ENCODE measurements around the gene CMAS.
A peak's percentile ranks its signal among the peaks of the same experiment; 100 is the strongest.
"Not testable (repeated sequence)": the region's sequence is repeated elsewhere in the genome, so short reads cannot be mapped to it uniquely, and the experiment has no call there.

CMAS gene

DNA sequence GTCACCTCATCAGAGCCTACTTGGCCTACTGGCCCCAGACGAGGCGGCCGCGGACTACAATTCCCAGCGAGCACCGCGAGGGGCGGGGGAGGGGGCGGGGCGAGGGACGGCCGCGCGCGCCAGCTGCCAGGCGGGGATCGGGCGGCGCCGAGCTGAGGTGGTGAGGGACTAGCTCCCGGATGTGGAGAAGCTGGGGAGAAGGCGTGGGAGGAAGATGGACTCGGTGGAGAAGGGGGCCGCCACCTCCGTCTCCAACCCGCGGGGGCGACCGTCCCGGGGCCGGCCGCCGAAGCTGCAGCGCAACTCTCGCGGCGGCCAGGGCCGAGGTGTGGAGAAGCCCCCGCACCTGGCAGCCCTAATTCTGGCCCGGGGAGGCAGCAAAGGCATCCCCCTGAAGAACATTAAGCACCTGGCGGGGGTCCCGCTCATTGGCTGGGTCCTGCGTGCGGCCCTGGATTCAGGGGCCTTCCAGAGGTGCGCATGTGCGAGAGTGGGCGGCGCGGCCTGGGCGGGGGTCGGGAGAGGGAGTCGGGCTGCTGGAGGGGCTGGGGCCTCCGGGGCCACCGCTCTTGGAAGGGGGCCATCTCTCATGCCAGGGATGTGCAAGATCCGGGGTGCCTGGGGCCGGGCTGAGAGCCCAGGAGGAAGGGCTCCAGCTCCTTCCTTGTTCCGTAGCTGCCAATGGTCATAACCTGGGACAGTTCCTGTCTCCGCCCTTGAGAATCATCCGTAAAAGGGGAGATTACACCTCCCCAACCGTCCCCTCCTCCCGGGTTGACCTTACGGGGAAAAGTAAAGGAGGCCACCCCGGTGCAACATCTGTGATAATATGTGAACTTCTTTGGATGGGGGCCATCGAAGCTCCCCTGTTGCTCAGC lies at the start of gene CMAS:
Gene CMAS (plus strand): TSS at position 129 of the 878 bp plus-strand sequence. CDS start 86 bp downstream, at position 215.
- Histone ChIP-seq H3K4me1 (peaks cover 13% of the 10 kb centered on the region), H4K20me1 (peaks cover 28% of the 10 kb centered on the region; the same call in 1 of the 2 replicates), H3K9ac (peak within 1 kb of the TSS; percentile 92), H3K9me3 (no peaks in the 10 kb centered on the region), H3K27ac (peak within 1 kb of the TSS; percentile 93), H3K4me3 (peak within 1 kb of the TSS; percentile 99), H3K4me2 (peak within 1 kb of the TSS; percentile 85), H3K36me3 (peaks cover 21% of the 10 kb centered on the region), H3K27me3 (no peaks in the 10 kb centered on the region)
- no peak for TF ChIP-seq Cebpa-rat (IDR thresholded peaks at IDR 0.05)

DNA sequence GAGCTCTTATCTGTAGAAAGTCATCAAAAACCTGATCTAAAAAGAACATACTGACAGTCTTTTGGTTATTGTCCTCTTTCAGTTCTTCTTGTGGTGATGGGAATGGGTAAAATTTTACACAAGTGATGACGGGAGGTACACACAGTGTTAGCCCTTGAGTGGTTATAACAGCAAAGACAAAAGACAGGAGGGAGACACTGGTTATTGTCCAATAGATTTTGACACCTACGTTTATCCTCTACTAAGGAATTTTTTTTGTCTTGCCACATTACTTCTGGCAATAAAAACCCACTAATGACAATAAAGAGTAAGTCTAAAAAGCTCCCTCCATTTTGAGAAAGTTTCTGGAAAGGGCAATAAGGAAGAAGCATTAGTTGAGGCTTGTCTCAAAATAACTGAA lies 47.7 kb upstream of the CMAS start:
- H3K4me2 ChIP-seq: no peak overlapping the region
- H3K4me3 ChIP-seq: no peak overlapping the region
- no peaks in the 10 kb centered on the region for H3K36me3 ChIP-seq
- H3K27ac ChIP-seq: no peak overlapping the region
- no peaks in the 10 kb centered on the region for H3K27me3 ChIP-seq
- H3K9ac ChIP-seq: no peak overlapping the region
- no peaks in the 10 kb centered on the region for H3K4me1 ChIP-seq
- TF ChIP-seq Cebpa-rat (IDR thresholded peaks at IDR 0.05): no peak
- H3K9me3 ChIP-seq: no peaks in the 10 kb centered on the region
- H4K20me1 ChIP-seq: no peaks in the 10 kb centered on the region

DNA sequence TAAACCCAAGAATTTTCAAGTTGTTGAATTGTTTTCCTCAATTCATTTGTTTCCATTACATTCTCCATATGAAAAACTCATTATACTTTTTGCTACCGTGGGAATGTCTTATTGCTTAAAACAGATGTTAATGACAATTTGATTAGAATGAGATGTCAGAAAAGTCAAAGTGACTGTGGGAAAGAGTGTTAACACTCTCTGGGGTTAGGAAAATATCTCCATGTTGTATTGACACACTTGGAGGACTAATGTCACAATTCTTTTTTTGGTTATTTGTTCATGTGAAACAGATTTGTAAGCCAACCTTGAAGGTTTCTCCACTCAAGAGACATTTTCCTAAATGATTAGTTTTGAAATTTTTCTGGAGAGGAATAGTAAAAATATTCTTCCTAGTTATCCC lies 47.2 kb upstream of the CMAS start:
- no peaks in the 10 kb centered on the region for H3K9me3 ChIP-seq
- no peak overlapping the region for H3K4me3 ChIP-seq
- no peak for TF ChIP-seq Cebpa-rat (IDR thresholded peaks at IDR 0.05)
- H4K20me1 ChIP-seq: no peaks in the 10 kb centered on the region
- H3K4me1 ChIP-seq: no peaks in the 10 kb centered on the region
- no peak overlapping the region for H3K9ac ChIP-seq
- no peaks in the 10 kb centered on the region for H3K27me3 ChIP-seq
- no peak overlapping the region for H3K27ac ChIP-seq
- no peaks in the 10 kb centered on the region for H3K36me3 ChIP-seq
- H3K4me2 ChIP-seq: no peak overlapping the region

DNA sequence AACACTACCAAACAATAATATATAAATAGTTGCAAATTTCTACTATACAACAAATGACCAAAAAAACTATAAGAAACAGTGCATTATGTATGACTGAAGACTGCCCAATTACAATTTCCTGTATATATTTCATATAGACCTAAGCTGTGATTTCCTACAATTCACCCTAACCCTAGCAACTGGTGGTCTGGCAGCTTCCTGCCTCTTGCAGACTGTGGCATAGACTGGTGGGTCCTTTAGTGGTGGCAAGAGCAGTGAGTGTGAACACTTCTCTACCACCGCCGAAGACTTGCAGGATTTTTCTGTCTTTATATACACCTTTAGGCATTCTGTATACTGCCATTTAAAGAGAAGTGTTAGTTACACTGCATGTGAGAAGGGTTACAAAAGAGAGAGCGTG lies 43.6 kb upstream of the CMAS start:
- Histone ChIP-seq H3K36me3 (no peaks in the 10 kb centered on the region), H4K20me1 (no peaks in the 10 kb centered on the region), H3K4me2 (no peak overlapping the region), H3K4me3 (no peak overlapping the region), H3K27me3 (no peaks in the 10 kb centered on the region), H3K9ac (no peak overlapping the region), H3K9me3 (no peaks in the 10 kb centered on the region), H3K4me1 (no peaks in the 10 kb centered on the region), H3K27ac (no peak overlapping the region)
- TF ChIP-seq Cebpa-rat (IDR thresholded peaks at IDR 0.05): no peak

DNA sequence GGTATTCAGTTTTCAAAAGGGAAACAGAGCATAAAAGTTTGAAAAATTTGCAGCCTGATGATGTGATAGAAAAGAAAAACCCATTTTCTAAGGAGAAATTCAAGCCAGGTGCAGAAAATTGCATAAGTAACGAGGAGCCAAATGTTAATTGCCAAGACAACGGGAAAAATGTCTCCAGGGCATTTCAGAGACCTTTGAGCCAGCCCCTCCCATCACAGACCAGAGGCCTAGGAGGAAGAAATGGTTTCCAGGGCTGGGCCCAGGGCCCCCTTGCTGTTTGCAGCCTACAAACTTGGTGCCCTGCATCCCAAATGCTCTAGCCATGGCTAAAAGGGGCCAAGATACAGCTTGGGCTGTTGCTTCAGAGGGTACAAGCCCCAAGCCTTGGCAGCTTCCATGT lies 38.2 kb upstream of the CMAS start:
- H3K4me1 ChIP-seq, H3K27me3 ChIP-seq, H3K27ac ChIP-seq, H3K36me3 ChIP-seq, H4K20me1 ChIP-seq, H3K9ac ChIP-seq, H3K4me3 ChIP-seq, H3K4me2 ChIP-seq: not testable (repeated sequence)
- H3K9me3 ChIP-seq: peaks cover 12% of the 10 kb centered on the region

DNA sequence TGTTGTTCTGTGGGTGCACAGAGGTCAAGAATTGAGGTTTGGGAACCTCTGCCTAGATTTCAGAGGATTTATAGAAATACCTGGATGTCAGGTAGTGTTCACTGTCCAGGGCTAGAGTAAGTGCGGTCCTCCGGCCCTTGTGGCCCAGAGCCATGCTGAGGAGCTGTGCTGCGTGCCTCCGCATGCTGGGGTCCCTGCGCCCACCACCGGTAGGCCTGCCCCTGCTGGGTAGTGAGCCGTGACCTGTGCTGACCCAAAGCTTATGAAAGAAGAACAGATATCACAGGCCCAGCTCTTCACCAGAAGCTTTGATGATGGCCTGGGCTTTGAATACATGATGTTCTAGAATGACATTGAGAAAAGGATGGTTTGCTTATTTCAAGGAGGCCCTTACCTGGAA lies 37.8 kb upstream of the CMAS start:
- H3K27ac ChIP-seq: no peak overlapping the region
- H3K4me3 ChIP-seq: no peak overlapping the region
- H3K9ac ChIP-seq: no peak overlapping the region
- no peak overlapping the region for H3K4me2 ChIP-seq
- no peaks in the 10 kb centered on the region for H3K4me1 ChIP-seq
- H4K20me1 ChIP-seq: no peaks in the 10 kb centered on the region
- peaks cover 12% of the 10 kb centered on the region for H3K9me3 ChIP-seq
- no peaks in the 10 kb centered on the region for H3K36me3 ChIP-seq
- H3K27me3 ChIP-seq: no peaks in the 10 kb centered on the region
- TF ChIP-seq Cebpa-rat (IDR thresholded peaks at IDR 0.05): no peak

DNA sequence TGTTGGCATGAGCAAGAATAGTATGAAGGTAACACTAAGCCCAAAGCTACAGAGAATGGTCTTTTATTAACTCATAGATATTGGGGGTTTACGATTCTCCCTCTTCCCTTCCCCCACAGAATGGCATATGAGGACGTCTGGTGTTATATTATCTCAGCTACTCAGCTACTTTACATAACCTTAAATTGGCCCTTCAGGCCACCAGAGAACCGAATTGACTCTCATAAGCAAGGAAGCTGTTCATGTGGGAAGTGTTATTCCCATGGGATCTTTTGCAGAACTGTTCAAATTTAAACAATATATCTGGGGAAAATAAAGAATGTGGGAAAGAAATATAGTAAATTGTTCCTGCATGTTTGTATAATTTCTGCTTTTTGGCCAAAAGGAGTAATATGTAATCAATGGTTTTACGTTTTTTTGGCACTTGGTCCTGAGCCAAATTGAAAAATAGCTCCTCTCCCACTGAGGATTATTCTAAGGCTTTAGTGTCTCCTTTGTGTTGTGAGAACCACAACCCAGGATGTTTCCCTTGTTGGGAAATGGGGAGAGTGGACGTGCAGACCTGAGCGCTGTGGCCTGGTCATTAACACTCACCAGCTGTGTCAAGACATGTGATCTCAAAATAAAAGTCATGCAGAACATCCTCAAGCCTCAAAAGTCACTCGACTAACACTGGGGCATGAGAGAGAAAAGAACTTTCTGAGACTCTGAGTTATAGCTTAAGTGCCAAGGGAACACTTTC lies 31.8 kb upstream of the CMAS start:
- Histone ChIP-seq H3K9ac (no peak overlapping the region), H3K4me2 (no peak overlapping the region), H4K20me1 (no peaks in the 10 kb centered on the region), H3K27ac (no peak overlapping the region), H3K36me3 (no peaks in the 10 kb centered on the region), H3K27me3 (no peaks in the 10 kb centered on the region), H3K9me3 (peaks cover 7% of the 10 kb centered on the region), H3K4me3 (no peak overlapping the region), H3K4me1 (no peaks in the 10 kb centered on the region)
- no peak for TF ChIP-seq Cebpa-rat (IDR thresholded peaks at IDR 0.05)

DNA sequence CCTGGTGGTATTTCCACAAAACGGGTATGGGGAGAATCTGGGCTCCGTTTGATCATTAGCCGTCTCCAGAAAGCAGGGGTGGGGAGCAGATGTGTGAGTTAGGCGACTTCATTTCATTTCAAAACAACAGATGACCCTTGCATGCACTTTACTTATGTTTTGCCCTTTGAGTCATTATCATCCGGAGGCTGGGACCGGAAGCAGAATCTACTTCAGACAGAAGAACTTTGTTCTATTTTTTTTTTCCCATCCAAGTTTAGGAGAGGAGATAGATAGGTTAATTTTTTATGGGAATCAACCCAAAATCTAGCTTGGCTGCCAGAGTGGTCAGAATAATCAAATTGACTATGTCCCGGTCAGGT lies 31.3 kb upstream of the CMAS start:
- Histone ChIP-seq H3K36me3 (no peaks in the 10 kb centered on the region), H4K20me1 (no peaks in the 10 kb centered on the region), H3K4me1 (no peaks in the 10 kb centered on the region), H3K9me3 (peaks cover 2% of the 10 kb centered on the region), H3K4me2 (no peak overlapping the region), H3K27me3 (no peaks in the 10 kb centered on the region), H3K4me3 (no peak overlapping the region), H3K9ac (no peak overlapping the region), H3K27ac (no peak overlapping the region)
- TF ChIP-seq Cebpa-rat (IDR thresholded peaks at IDR 0.05): no peak

DNA sequence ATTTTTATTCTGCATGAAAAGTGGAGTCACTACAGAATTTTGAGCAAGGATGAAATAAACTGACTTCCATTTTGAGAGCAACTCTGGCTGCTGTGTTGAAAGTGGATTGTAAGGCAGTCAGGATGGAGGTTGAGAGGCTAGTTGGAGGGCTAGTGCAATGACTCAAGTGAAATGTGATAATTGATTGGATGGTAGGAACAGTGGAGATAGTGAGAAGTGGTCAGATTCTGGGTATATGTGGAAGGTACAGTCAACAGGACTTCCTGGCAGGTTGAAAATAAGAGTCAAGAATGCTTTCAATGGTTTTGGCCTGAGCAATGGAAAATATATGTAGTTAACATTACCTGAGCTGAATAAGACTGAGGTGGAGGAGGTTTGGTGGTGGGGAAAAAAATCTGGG lies 29.0 kb upstream of the CMAS start:
- Histone ChIP-seq H3K4me2 (no peak overlapping the region), H3K9me3 (no peaks in the 10 kb centered on the region), H3K9ac (no peak overlapping the region), H3K4me3 (no peak overlapping the region), H3K4me1 (no peaks in the 10 kb centered on the region), H3K27me3 (no peaks in the 10 kb centered on the region), H3K27ac (no peak overlapping the region), H4K20me1 (no peaks in the 10 kb centered on the region), H3K36me3 (no peaks in the 10 kb centered on the region)
- no peak for TF ChIP-seq Cebpa-rat (IDR thresholded peaks at IDR 0.05)

DNA sequence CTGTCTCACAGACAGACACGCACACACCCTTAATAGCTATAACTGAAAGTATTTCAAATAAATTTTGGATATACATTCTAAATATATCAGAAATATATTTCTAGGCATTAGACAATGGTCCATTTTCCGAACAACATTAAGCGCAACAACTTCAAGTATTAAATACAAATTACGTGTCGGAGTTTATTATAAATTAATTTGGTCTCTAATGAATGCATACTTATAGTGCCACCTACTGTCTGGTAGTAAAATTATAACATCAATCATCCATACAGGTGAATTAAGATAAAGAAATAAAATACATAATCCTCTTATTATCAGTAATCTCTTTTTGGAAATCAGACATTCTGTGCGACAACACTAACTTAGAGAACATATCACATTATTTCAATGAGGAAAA lies 27.2 kb upstream of the CMAS start:
- Histone ChIP-seq H3K27me3 (no peaks in the 10 kb centered on the region), H3K4me1 (no peaks in the 10 kb centered on the region), H4K20me1 (no peaks in the 10 kb centered on the region), H3K4me3 (no peak overlapping the region), H3K9ac (no peak overlapping the region), H3K9me3 (peaks cover 15% of the 10 kb centered on the region), H3K4me2 (no peak overlapping the region), H3K27ac (no peak overlapping the region), H3K36me3 (no peaks in the 10 kb centered on the region)
- no peak for TF ChIP-seq Cebpa-rat (IDR thresholded peaks at IDR 0.05)

DNA sequence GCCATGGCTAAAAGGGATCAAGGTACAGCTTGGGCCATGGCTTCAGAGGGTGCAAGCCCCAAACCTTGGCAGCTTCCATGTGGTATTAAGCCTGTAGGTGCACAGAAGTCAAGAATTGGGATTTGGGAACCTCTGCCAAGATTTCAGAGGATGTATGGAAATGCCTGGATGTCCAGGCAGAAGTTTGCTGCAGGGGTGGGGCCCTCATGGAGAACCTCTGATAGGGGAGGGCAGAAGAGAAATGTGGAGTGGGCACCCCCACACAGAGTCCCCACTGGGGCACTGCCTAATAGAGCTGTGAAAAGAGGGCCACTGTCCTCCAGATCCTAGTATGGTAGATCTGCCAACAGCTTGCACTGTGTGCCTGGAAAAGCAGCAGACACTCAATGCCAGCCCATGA lies 22.5 kb upstream of the CMAS start:
- not testable (repeated sequence) for H3K4me2 ChIP-seq, H3K4me3 ChIP-seq, H3K4me1 ChIP-seq, H3K9ac ChIP-seq, H3K27me3 ChIP-seq, H4K20me1 ChIP-seq, H3K36me3 ChIP-seq, H3K27ac ChIP-seq
- H3K9me3 ChIP-seq: peaks cover 26% of the 10 kb centered on the region
